ENCODE measurements around the gene RRBP1.

DNA sequence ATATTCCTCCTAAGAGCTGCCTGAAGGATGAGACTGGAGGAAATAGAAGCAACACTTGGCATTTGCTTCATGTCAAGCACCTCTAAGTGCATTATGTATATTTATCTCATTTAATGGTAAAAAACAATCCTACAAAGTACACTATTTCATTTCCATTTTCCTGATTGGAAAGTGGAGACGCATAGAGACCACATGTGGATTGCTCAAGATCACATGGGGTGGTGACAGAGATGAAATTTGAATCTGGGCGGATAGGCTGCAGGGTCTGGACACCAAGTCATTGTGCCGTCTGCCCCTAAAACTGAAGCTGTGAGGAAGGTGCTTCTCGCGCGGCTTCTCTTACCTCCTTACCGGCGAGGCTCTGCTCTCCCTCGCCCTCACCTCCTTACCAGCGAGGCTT lies 48.0 kb upstream of the RRBP1 start:
- TF ChIP-seq, protein P1, sequence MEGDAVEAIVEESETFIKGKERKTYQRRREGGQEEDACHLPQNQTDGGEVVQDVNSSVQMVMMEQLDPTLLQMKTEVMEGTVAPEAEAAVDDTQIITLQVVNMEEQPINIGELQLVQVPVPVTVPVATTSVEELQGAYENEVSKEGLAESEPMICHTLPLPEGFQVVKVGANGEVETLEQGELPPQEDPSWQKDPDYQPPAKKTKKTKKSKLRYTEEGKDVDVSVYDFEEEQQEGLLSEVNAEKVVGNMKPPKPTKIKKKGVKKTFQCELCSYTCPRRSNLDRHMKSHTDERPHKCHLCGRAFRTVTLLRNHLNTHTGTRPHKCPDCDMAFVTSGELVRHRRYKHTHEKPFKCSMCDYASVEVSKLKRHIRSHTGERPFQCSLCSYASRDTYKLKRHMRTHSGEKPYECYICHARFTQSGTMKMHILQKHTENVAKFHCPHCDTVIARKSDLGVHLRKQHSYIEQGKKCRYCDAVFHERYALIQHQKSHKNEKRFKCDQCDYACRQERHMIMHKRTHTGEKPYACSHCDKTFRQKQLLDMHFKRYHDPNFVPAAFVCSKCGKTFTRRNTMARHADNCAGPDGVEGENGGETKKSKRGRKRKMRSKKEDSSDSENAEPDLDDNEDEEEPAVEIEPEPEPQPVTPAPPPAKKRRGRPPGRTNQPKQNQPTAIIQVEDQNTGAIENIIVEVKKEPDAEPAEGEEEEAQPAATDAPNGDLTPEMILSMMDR (IDR thresholded peaks at IDR 0.05), result no peak
- TF ChIP-seq POLR2A (IDR thresholded peaks at IDR 0.05), result no peak
